ENCODE measurements around the gene ANKRD13A. TPM values are rescaled to one million over a fixed set of nuclear protein-coding genes. Genes with fewer than 3 reads are reported as not detected.
"Not testable (repeated sequence)": the region's sequence is repeated elsewhere in the genome, so short reads cannot be mapped to it uniquely, and the experiment has no call there.

ANKRD13A gene
- total and polyA plus RNA-seq, 2 donors (not counting 3 experiments of a cell fraction or from before 2014, with no cell fraction given): 37.0 to 43.9 TPM

DNA sequence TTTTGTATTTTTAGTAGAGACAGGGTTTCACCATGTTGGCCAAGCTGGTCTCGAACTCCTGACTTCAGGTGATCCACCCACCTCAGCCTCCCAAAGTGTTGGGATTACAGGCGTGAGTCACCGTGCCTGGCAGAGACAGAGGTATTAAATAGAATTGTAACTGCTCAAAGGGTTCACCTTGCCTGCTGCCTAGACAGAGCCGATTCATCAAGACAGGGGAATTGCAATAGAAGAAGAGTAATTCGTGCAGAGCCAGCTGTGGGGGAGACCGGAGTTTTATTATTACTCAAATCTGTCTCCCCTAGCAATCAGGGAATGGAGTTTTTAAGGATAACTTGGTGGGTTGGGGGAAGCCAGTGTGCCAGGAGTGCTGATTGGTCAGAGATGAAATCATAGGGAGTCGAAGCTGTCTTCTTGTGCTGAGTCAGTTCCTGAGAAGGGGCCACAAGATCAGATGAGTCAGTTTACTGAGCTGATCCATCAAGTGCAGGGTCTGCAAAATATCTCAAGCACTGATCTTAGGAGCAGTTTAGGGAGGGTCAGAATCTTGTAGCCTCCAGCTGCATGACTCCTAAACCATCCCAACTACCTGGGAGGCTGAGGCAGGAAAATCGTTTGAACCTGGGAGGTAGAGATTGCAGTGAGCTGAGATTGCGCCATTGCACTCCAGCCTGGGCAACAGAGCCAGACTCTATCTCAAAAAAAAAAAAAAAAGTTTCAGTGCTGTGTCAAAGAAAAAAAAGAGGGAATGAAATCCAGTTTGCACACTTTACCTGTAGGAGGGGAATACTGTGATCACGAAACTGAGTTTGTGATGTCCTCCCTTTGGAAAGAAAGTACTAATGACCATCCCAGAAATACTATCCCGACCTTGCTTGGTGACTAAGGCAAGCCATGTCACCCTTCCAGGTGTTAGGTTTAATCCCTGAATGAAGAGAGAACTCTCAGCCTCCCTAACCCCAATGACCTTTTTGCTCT, 56.4 kb downstream of the ANKRD13A start:
- POLR2A ChIA-PET: interaction anchor here (0.6 kb wide), 1 partner anchor 156 kb away, joined by 3 read pairs; the partner anchor contains the start of gene TCHP
- H3K4me2 ChIP-seq (ENCODE audit: insufficient read depth, low read length): peak overlapping the region; percentile 34
- H3K9me3 ChIP-seq (replicated peaks; ENCODE audit: control insufficient read depth, insufficient read depth, low read length); H3K9me1 ChIP-seq (replicated peaks; ENCODE audit: control insufficient read depth, extremely low read depth, insufficient read depth, low read length); H3K79me2 ChIP-seq (ENCODE audit: control insufficient read depth, insufficient read depth, low read length); H2AFZ ChIP-seq (ENCODE audit: low read depth, low read length); H3K9ac ChIP-seq (replicated peaks; ENCODE audit: extremely low read depth, insufficient read depth, low read length); H3K4me3 ChIP-seq (replicated peaks in 1 of 3; ENCODE audit: insufficient read depth in 1 of 3, low read depth in 1 of 3, low read length in 3 of 3); H3K27me3 ChIP-seq (ENCODE audit: control insufficient read depth in 2 of 2, insufficient read depth in 2 of 2, low read length in 2 of 2); dilution Hi-C loops (cut with MboI; ENCODE audit: extremely low pct_ligation_motif_present, low sequenced_read_pairs); H3K36me3 ChIP-seq (ENCODE audit: control insufficient read depth in 2 of 2, extremely low read depth in 1 of 2, insufficient read depth in 2 of 2, low read length in 2 of 2); H4K20me1 ChIP-seq (replicated peaks; ENCODE audit: control insufficient read depth, extremely low read depth, insufficient read depth, low read length); intact Hi-C loops (cut with micrococcal nuclease); BruUV-seq (replicated peaks): not testable (repeated sequence)
- peak; percentile 65 for TF ChIP-seq GATA2 (IDR thresholded peaks at IDR 0.05; ENCODE audit: insufficient read depth, insufficient read length, low read depth, low read length)
- peak; percentile 82 for TF ChIP-seq FOS (IDR thresholded peaks at IDR 0.05; ENCODE audit: borderline replicate concordance, insufficient read depth, low read length)
- TF ChIP-seq JUN (IDR thresholded peaks at IDR 0.05; ENCODE audit: borderline replicate concordance, insufficient read depth, insufficient read length, low read depth): peak; percentile 59
- H3K27ac ChIP-seq (ENCODE audit: insufficient read depth, low read depth, low read length): peak overlapping the region; percentile 65
- CTCF ChIA-PET: interaction anchor here (0.7 to 1.4 kb wide), 5 partner anchors 9 to 376 kb away, joined by 3 to 5 read pairs (median 4); no protein-coding TSS in a partner anchor
- FAIRE-seq (peak; percentile 93), DNase-seq (ENCODE audit: low read depth, low spot score) (peak; percentile 77)
- H3K4me1 ChIP-seq (ENCODE audit: control insufficient read depth, extremely low read depth, insufficient read depth, low read length): peaks cover 15% of the 10 kb centered on the region

DNA sequence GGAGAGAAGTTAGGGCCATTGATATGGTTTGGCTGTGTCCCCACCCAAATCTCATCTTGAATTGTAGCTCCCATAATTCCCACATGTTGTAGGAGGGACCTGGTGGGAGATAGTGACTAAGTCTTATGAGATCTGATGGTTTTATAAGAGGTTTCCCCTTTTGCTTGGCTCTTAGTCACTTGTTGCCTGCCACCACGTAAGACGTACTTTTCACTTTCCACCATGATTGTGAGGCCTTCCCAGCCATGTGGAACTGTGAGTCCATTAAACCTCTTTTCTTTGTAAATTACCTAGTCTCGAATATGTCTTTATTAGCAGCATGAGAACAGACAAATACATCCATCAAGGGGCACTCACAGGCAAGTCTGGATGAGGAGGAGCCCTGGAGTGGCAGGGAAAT, 57.4 kb downstream of the ANKRD13A start:
- DNase-seq (ENCODE audit: low read depth, low spot score); H2AFZ ChIP-seq (ENCODE audit: low read depth, low read length); POLR2A ChIA-PET; H3K27ac ChIP-seq (ENCODE audit: insufficient read depth, low read depth, low read length); H3K9me3 ChIP-seq (replicated peaks; ENCODE audit: control insufficient read depth, insufficient read depth, low read length); dilution Hi-C loops (cut with MboI; ENCODE audit: extremely low pct_ligation_motif_present, low sequenced_read_pairs); H3K9ac ChIP-seq (replicated peaks; ENCODE audit: extremely low read depth, insufficient read depth, low read length); H3K36me3 ChIP-seq (ENCODE audit: control insufficient read depth in 2 of 2, extremely low read depth in 1 of 2, insufficient read depth in 2 of 2, low read length in 2 of 2); H3K9me1 ChIP-seq (replicated peaks; ENCODE audit: control insufficient read depth, extremely low read depth, insufficient read depth, low read length); BruUV-seq (replicated peaks); intact Hi-C loops (cut with micrococcal nuclease); H3K4me3 ChIP-seq (replicated peaks in 1 of 3; ENCODE audit: insufficient read depth in 1 of 3, low read depth in 1 of 3, low read length in 3 of 3); H3K4me2 ChIP-seq (ENCODE audit: insufficient read depth, low read length); H4K20me1 ChIP-seq (replicated peaks; ENCODE audit: control insufficient read depth, extremely low read depth, insufficient read depth, low read length); H3K27me3 ChIP-seq (ENCODE audit: control insufficient read depth in 2 of 2, insufficient read depth in 2 of 2, low read length in 2 of 2); H3K79me2 ChIP-seq (ENCODE audit: control insufficient read depth, insufficient read depth, low read length): not testable (repeated sequence)
- CTCF ChIA-PET: interaction anchor here (1.2 to 1.4 kb wide), 2 partner anchors 32 to 168 kb away, joined by 3 to 4 read pairs; no protein-coding TSS in a partner anchor
- peak; percentile 69 for FAIRE-seq
- H3K4me1 ChIP-seq (ENCODE audit: control insufficient read depth, extremely low read depth, insufficient read depth, low read length): peaks cover 15% of the 10 kb centered on the region
